Ecto neural progenitor cell (in vitro differentiated cells): ENCODE results near the gene OR51G1.
"Not testable (repeated sequence)": the region's sequence is repeated elsewhere in the genome, so short reads cannot be mapped to it uniquely, and the experiment has no call there.

Experiments
- DNase-seq: peaks from one replicate; pipeline ENCODE4 v3.0.0-alpha.2; 2018; ENCODE audit warnings: low spot score

Gene OR51G1, protein sequence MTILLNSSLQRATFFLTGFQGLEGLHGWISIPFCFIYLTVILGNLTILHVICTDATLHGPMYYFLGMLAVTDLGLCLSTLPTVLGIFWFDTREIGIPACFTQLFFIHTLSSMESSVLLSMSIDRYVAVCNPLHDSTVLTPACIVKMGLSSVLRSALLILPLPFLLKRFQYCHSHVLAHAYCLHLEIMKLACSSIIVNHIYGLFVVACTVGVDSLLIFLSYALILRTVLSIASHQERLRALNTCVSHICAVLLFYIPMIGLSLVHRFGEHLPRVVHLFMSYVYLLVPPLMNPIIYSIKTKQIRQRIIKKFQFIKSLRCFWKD

DNA sequence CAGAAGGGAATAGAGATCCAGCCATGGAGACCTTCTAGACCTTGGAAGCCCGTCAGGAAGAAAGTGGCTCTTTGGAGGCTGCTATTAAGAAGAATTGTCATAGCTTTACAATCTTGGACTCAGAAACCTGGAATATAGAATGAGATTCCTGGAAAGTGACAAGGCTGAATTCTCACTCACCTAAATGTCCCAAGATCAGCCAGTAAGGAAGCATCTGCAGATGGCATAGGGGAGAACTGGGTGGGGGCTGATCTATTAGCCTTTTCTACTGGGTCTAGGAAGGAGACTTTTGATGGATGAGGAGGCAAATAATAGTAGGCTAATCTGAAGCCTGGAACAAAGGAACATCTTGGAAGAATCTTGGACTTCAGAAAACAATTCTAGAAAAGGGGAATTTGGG, at the start of gene OR51G1:
Gene OR51G1 (minus strand): TSS at position 101 of the 400 bp plus-strand sequence. CDS start 0 bp downstream, at position 101.
- no peak for DNase-seq

DNA sequence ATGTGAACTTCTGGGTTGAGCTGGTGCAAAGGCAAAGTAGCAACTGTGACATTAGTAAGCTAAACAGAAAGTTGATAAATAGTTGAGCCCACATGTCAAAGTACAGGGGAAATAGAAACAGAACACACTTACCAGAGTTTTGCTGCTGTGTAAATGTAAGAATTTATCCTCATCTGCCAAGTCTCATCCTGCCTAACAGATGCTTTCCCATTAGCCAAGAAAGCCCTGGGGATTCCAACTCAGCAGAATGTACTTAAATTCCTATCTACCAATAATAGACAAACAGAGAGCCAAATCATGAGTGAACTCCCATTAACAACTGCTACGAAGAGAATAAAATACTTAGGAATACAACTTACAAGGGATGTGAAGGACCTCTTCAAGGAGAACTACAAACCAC, 38.7 kb upstream of the OR51G1 start:
- no peak for DNase-seq

DNA sequence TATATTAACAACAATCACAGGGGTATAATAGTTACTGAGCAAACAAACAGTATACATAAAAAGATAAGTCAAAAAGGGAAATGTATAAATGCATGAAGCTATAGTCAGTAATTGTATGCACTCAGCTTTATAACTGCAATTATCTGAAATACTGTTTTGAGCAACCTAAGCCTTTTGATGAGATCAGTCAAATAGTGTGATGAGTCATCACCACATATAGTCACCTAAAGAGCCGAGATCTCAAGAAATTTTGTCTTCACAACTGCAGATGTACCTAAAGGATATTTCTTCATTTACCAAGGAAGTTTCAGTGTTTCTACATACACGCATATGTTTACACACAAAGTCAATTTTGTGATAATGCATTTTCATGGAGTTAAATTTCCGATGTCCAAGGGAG, 36.7 kb upstream of the OR51G1 start:
- no peak for DNase-seq

DNA sequence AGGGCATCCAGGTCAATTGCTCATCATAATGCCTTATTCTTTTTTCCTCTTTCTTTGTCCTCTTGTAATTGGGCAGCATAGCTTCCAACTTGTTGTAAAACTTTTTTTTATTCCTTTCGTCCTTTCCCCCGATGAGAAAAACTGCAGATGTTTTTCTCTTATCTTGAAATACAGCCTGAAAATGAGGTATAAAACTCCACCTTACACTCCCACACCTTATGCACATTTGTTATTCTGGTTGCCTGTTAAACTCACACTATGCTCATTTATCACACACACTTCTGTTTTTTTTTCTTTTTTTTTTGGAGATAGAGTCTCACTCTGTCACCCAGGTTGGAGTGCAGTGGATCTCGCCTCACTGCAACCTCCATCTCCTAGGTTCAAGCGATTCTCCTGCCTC, 33.3 kb upstream of the OR51G1 start:
- DNase-seq = no peak

DNA sequence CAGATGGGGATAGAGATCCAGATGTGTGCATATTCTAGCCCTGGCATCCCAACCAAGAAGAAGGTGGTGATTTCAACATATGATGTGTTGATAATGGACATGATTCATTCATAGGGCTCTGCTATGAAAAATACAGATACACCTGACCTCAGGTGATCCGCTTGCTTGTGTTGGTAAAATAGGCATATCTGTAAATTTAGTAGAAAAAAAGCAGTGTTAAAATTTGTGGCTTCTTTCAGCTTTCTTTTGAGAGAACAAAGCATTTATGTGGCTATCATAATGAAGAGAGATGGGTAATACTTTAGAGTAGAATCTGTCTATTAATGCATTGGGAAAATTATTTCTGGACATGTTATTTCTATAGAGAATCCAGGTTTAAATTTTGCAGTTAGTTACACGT, 31.5 kb upstream of the OR51G1 start, which contains the start of gene OR51A2:
Gene OR51A2 (minus strand): TSS at position 101 of the 400 bp plus-strand sequence. CDS start 0 bp downstream, at position 101.
- DNase-seq = not testable (repeated sequence)

DNA sequence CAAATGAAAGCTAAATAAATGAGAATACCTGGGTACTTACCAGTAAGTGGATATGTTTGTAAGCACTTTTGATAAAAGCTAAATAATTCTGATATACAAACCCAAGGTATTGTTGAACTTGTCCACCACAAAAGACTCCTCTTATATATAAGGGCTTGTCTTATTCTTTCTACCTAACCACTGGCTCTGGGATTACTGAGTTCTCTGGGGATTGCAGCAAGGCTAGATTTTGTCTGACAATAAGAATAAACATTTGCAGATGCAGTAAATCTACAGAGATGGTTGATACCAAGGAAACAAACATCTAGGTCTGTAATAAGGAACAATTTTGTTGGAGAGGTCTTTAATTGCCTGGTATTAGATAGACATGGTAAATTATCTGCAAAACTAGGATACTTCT, 23.4 kb upstream of the OR51G1 start, which contains the start of gene OR51A4:
Gene OR51A4 (minus strand): TSS at position 101 of the 400 bp plus-strand sequence. CDS start 505 bp downstream, outside the sequence.
- DNase-seq = no peak

DNA sequence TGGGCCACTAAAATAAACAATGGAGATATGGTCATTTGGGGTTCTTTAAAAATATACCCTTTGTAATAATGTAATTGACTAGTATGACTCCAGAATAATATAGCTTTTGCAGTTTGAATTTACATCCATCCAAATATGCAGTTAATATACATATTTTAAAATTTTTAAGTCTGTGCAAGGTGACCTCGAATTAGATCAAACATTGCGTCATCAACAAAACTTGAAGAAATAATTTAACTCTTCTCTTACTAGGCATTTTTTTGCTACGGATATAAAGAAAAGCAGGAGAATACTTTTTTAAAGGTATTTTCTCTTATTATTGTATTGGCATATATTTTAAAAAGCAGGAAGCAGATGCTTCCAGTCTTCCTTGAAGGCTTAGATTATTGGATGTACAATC, 12.6 kb upstream of the OR51G1 start:
- DNase-seq = no peak

DNA sequence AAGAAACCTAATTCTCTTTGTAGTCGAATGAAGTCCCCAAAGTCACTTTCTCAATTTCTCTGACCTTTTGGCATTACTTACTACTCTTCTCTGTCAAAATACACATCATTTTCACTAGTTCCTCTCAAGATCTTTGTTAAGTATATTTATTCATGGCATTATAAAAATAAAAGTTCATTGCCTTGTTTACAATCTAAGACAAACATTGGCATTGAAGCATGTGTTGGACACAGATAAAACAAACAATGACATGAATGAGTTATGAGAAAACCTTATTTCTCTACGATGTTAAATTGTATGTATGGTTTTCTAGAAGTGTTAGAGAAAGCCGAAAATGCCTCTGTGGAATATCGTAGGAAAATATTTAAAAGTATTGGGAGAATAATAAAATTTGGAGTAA, 8.6 kb upstream of the OR51G1 start:
- no peak for DNase-seq

DNA sequence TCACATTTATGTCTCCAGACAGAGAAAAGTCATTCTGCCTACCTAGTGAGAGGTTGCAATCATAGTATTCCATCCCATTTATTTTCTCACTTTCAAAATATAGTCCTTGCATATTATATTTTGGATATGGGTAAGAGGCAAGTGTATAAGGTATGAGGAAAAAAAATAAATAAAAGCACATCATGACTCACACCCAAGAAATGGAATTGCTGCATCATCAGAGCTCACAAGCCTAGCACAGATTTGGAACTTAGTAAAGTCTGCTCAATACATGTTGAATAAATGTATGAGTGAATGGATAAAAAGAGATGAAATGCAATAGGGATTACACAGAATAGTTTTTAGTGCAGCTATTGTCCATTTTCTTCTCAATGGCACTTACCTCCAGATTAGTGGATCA, 2.5 kb upstream of the OR51G1 start:
- no peak for DNase-seq

DNA sequence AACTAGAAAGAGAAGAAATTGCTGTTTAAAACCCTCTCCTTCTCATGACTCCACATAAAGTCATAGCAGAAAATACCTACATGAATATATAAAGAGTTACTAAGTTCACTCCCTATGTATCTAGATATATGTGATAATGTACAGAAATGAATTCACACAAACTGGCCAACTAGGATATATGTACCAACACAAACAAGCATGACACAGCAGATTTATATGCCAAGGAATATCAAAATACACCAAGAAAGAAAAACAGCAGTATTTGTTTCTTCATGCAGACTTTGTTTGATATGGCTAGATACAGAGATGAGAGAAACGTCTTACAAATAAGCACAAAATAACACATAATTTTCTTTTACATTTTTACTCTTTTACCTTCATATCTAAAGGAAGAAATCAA, 1.8 kb downstream of the OR51G1 start:
- no peak for DNase-seq

DNA sequence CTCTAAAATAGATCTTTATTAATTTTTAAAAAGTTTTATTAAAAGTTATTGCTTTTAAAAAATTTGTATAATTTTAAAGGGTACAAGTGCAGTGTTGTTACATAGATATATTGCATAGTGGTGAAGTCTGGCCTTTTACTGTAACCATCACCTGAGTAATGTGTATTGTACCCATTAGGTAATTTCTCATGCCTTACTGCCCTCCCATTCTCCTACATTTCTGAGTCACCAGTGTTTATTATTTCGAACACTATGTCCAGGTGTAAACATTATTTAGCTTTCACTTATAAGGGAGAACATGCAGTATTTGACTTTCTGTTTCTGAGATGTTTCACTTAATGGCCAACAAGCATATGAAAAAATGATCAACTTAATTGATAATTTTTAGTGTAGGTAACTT, 2.3 kb downstream of the OR51G1 start:
- DNase-seq = no peak

DNA sequence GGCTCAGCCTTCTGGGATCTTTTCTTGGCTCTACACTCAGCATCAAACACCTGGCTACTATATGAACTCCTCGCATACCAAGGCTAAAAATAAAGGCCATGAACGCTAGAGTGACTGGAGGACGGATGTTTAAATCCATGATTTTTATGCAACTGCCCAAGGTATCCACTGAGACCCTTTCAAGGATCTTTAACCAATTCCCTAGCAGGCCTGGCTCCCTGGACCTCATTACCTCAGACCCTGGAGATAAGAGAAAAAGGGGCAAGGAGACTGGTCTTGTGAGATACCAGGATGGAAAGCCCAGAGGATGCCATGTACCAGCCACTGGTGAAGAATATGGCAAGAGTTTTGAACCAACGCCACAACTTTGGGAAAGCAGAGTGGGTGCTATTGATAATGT, 4.9 kb downstream of the OR51G1 start, which contains the start of gene OR51G2:
Gene OR51G2 (minus strand): TSS at position 101 of the 400 bp plus-strand sequence. CDS start 3,687 bp downstream, outside the sequence.
- DNase-seq = no peak

DNA sequence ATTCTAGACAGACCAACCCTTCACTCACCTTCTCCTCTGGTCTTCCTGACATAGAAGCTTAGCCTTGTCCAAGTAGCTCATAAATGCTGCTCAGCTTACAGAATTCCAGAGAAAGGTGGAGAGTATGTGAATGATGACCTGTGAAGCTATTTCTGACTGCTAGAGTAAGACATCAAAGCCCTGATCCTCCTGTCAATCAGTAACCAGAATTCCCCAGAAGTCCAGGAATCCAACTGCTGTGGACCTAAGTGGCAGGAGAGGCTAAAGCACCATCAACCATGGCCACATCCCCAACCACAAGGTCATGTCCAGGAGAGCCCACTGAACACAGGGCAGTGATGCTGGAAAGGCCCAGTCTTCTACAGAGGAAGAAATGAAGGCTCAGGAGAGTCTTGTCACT, 7.6 kb downstream of the OR51G1 start:
- DNase-seq = no peak

DNA sequence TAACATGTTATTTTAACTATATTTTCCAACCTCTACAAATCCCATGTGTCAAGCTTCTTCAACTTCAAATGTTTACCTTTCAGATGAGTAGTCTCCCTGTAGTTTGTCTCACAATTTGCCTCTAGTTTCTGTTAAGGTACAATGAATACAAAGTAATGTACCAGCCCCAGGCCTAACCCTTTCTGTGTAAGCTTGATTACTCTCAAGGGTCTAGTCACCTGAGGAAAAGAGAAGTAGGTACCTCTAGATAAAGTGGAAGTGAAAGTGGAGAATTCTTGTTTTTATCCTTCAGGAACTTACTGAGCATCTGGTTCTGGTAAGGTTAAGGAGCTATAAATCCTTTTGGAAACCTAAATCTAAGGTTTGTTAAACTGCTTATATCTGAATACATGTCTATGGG, 20.7 kb downstream of the OR51G1 start, which contains the start of gene OR51A7:
Gene OR51A7 (plus strand): TSS at position 300 of the 400 bp plus-strand sequence. CDS start 3,587 bp downstream, outside the sequence.
- no peak for DNase-seq

DNA sequence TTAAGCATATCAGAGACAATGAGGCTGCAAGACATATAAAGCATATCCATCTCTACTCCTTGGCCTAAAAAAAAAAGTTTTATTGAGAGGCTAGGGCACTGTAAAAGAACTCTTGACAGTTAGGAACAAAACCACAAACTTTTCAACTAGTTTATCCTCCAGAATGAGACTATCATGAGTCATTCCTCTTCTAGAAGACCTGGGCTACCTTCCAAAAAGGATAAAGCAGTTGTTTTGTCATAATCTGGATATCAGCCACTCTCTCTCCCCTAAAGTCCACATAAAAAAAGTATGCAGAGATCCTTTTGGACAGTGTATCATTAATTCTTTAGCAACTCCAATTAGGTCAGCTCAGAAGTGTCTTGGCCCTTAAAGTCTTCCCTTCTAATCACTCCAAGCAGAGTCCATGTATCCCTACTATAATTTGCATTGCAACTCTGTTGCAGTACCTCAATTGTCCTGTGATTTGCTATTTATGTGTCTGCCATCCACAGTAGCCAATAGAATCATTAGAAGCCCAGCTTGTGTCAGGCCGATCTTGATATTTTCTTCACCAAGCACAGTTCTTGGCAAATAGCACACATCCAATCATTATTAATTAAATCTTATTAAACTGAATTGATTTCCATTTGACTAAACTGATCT, 32.0 kb downstream of the OR51G1 start:
- DNase-seq = no peak

DNA sequence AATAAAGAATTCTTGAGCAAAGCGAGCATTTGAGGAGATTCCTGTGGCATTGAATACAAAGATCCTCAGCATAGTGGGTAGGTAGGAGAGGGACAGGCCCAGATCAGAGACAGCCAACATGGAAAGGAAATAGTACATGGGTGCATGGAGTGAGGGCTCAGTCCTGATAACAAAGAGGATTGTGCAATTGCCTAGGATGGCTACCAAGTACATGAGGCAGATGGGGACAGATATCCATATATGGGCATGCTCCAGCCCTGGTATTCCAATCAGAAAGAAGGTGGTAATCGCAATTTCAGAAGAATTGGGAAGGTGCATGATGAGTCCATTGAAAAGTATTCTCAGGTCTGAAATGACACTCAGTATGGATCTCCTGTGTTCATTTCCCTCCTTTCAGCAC, 33.9 kb downstream of the OR51G1 start:
- DNase-seq = no peak

DNA sequence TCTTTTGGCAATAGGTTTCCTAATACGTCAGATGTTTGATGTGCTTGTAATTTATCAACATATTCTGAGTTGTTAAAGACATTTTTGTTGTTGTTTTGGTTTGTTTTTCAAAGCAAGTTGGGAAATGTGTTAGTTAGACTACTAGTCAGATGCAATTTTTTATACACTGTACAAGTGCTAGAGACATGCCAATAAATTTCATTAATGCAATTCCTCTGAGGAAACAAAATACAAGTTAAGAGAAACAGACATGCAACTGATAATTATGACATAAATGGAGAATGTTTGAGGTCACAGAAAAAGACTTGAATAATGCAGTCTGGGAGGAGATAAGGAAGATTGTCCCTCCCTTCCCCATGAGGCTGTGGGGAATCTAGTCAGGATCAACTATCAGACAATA, 36.5 kb downstream of the OR51G1 start:
- DNase-seq = no peak

DNA sequence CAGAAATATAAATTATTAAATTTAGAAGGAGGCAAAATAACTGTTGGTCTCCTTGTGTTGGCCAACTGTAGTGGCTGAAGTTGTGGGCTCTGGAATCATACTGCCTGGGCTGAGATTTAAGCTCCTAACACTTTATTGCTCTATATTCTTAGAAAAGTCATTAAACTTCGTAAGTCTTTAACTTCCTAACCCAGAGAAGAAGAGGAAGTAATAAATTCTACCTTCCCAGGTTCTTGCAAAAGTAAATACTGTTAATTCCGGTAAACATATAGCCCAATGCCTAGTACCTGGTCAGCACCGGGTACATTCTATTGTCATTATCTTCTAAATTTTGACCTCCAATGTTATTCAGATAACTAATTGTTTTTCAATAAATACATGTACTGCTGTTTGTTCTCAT, 38.0 kb downstream of the OR51G1 start:
- DNase-seq = no peak

DNA sequence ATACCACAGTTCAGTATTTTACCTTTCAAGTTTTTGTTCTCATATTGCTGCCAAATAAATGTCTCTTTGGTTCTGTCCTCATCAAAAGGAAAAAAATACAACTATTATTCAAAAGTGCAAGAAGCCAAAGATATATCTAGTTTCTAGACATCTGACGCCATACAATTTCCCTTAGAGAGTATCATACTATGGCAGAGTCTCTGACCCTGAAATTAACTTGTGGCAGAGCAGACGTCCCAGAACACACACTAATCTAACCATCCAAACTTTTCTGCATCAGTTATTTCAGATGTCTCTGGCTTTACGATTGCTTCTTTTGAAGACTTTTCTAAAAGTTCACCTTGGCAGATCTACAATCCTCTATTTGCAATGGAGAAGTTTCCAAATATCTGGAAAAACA, 39.8 kb downstream of the OR51G1 start:
- no peak for DNase-seq

DNA sequence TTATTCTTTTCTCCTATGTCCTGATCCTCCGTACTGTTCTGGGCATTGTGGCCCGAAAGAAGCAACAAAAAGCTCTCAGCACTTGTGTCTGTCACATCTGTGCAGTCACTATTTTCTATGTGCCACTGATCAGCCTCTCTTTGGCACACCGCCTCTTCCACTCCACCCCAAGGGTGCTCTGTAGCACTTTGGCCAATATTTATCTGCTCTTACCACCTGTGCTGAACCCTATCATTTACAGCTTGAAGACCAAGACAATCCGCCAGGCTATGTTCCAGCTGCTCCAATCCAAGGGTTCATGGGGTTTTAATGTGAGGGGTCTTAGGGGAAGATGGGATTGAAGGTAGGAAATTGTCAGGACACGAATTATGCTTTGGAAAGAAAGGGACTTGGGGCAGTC, 41.6 kb downstream of the OR51G1 start:
- no peak for DNase-seq

DNA sequence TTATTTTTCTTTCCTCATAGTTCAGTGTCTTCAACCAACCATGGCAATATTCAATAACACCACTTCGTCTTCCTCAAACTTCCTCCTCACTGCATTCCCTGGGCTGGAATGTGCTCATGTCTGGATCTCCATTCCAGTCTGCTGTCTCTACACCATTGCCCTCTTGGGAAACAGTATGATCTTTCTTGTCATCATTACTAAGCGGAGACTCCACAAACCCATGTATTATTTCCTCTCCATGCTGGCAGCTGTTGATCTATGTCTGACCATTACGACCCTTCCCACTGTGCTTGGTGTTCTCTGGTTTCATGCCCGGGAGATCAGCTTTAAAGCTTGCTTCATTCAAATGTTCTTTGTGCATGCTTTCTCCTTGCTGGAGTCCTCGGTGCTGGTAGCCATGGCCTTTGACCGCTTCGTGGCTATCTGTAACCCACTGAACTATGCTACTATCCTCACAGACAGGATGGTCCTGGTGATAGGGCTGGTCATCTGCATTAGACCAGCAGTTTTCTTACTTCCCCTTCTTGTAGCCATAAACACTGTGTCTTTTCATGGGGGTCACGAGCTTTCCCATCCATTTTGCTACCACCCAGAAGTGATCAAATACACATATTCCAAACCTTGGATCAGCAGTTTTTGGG, 42.2 kb downstream of the OR51G1 start, which contains the start of gene OR51T1:
Gene OR51T1 (plus strand): TSS at position 41 of the 641 bp plus-strand sequence. CDS start 0 bp downstream, at position 41.
- no peak for DNase-seq

DNA sequence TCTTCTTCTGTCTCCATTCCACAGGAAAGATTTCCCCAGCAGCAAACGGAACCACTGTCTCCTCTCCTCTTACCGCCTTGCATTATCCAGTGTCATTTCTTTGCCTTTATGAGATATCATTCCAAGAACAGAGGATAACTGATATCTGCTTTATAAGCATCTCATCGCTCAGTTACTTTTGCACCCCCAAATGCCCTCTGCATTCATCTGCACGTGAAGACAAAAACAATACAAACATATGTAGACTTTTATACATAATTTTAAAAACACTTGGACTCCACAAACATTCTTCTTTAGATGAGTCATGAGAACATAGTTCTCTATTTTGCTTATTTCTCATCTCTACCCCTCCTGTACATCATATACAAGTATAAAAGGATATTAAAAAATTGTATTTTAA, 43.0 kb downstream of the OR51G1 start:
- no peak for DNase-seq
